ENCODE results near the gene CTSC. TPM values are rescaled to one million over a fixed set of nuclear protein-coding genes. Genes with fewer than 3 reads are reported as not detected.

The CTSC gene
- total and polyA plus RNA-seq, 9 of the 15 experiments (the other 6 are each of a cell fraction or from before 2014, with no cell fraction given): 113 to 403 (median 187) TPM

GRCh38 chr11:88357323-88358039 is 19.9 kb upstream of the CTSC start (continued):
- TF ChIP-seq FOS (IDR thresholded peaks at IDR 0.05; ENCODE audit: extremely low read depth, insufficient read length) (no peak), PTBP1 (IDR thresholded peaks at IDR 0.05; ENCODE audit: low read depth, low read length) (no peak), CC2D1A (IDR thresholded peaks at IDR 0.05) (no peak), PREB (CRISPR knock-in tag; IDR thresholded peaks at IDR 0.05) (no peak), SREBF2 (CRISPR knock-in tag; IDR thresholded peaks at IDR 0.05) (no peak), ZKSCAN8 (CRISPR knock-in tag; IDR thresholded peaks at IDR 0.05) (no peak), ARNT (IDR thresholded peaks at IDR 0.05) (peak in 1 of 2 experiments; percentile 33; a peak in 1 of 4 replicates), HIVEP1 (CRISPR knock-in tag; IDR thresholded peaks at IDR 0.05) (no peak), RBBP5 (IDR thresholded peaks at IDR 0.05; ENCODE audit: borderline replicate concordance, insufficient read depth, low read length, poor library complexity, severe bottlenecking) (no peak), E2F5 (CRISPR knock-in tag; IDR thresholded peaks at IDR 0.05) (no peak), SETDB1 (IDR thresholded peaks at IDR 0.05; ENCODE audit: low read length) (no peak), SMARCE1 (IDR thresholded peaks at IDR 0.05) (peak; percentile 43; the same call in 1 of the 2 replicates), CHD7 (IDR thresholded peaks at IDR 0.05; ENCODE audit: low read depth, low read length) (no peak), ZBTB12 (CRISPR knock-in tag; IDR thresholded peaks at IDR 0.05) (no peak)

Data from K562 (cell line).